EH (cell line): Measurements from ENCODE around the gene HK1.
"Not testable (repeated sequence)": the region's sequence is repeated elsewhere in the genome, so short reads cannot be mapped to it uniquely, and the experiment has no call there.

ENCODE experiments used
- DNase-seq: peaks from one replicate; pipeline ENCODE4 v3.0.0-alpha.2; 2015; ENCODE audit warnings: low read depth

The HK1 gene

GRCh38 chr10:69328380-69328735 is 50.1 kb downstream of the HK1 start:
- DNase-seq = no peak

GRCh38 chr10:69328888-69329287 is 50.6 kb downstream of the HK1 start:
- DNase-seq = peak; percentile 34

GRCh38 chr10:69329721-69330178 is 51.5 kb downstream of the HK1 start:
- DNase-seq = no peak

GRCh38 chr10:69331161-69331560 is 52.9 kb downstream of the HK1 start:
- no peak for DNase-seq

GRCh38 chr10:69332278-69333010 is 54.1 kb downstream of the HK1 start:
- peak; percentile 28 for DNase-seq

- peak; percentile 87 for DNase-seq
These were observed 54.9 kb downstream of the HK1 start for GRCh38 chr10:69333205-69333604.

GRCh38 chr10:69333865-69334301 is 55.6 kb downstream of the HK1 start:
- DNase-seq = not testable (repeated sequence)

DNA sequence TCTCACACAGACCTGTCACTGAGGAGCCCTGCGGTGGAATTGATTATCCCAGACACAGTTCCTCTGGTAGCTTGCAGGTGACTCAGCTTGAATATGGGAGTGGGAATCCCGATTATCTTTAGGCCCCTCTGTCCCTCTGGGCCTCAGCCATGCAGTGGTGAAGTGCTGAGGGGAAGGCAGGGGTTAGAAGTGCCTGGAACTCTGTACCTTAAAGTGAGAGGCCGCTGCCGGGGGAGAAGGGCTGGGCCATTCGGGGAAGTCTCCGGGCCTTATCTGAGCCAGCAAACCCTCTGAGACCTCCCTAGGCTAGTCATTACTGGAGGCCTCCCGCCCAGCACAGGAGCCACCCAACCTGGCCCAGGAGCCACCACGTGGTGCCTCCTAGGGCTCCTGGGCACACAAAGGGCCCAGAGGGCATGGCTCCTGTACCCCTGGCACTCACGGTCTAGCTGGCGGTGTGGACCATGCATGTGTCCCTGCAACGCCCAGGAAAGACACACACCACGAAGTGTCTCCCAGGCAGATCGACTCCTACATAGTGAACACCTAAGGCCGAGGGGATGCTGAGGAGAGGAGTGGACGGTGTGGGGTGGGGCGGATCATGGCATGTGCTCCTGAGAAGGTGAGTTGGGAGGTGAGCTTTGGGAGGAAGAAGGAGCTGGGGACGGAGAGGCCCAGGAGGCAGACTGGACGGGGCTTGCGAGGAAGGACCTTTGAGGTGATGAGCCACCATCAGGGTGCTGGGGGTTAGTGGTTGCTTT is 56.2 kb downstream of the HK1 start:
- DNase-seq = no peak

- no peak for DNase-seq
These were observed 56.8 kb downstream of the HK1 start for GRCh38 chr10:69335063-69335587.

GRCh38 chr10:69335613-69336012 is 57.3 kb downstream of the HK1 start:
- DNase-seq = no peak

- DNase-seq = no peak
These were observed 58.6 kb downstream of the HK1 start for GRCh38 chr10:69336952-69337295.

DNA sequence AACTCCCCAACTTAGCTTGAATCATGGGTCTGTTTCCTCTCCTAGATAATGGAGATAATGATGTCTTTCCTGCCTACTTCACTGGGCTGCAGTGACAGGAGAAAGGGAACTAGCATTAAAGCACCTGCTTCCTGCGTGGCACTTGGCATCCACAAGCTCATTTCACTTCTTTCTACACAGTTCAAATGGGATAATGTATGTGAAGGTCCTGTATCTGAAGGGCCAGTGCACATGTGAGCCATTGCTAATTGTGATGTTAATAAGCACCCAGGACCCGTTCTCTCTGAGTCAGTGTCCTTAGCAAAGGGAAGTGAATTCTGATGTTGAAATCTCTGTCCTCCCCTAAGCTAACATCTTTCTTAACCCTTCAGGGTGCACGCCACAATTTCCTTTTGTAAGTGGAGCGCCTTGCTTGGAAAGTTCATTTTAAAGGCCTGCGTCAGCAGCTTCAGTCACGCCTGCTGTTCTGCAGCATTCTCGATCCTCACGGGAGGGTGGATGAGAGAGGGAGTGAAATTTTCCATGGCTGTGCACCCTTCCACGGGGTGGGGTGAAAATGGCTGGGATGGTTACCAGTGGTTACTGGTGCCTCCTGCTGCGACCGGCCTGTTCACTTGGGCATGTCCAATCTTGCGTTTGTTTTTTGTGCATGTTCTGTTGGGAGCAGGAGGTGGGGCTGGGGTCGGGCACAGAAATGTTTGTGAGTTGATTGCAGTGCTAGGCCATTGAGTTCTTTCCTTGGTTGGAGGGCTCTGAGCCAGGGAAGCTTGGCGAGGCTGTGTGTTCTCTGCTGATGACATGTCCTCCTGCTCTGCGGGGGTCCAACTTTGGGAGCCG is 59.2 kb downstream of the HK1 start:
- peak; percentile 88 for DNase-seq

GRCh38 chr10:69338133-69338456 is 59.8 kb downstream of the HK1 start:
- DNase-seq = no peak

GRCh38 chr10:69338547-69339450 is 60.5 kb downstream of the HK1 start:
- DNase-seq = no peak

- DNase-seq = no peak
These were observed 62.4 kb downstream of the HK1 start for GRCh38 chr10:69340695-69341094.

DNA sequence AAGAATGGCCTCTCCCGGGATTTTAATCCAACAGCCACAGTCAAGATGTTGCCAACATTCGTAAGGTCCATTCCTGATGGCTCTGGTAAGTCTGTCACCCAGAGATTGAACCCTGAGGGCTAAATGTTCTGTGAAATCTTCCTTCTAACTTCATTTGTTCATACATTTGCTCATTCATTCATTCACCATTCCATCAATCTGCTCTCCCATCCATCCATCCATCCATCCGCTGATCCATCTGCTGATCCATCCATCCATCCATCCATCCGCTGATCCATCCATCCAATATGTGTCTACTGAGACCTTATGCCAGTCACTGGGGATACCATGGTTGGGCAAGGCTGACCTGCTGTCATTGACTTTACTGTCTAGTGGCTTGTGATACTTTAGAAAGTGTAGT is 65.6 kb downstream of the HK1 start:
- no peak for DNase-seq

- DNase-seq = no peak
These were observed 66.4 kb downstream of the HK1 start for GRCh38 chr10:69344591-69345252.

GRCh38 chr10:69345402-69345801 is 67.1 kb downstream of the HK1 start:
- no peak for DNase-seq

- peak; percentile 38 for DNase-seq
These were observed 67.7 kb downstream of the HK1 start for GRCh38 chr10:69345890-69346474.

DNA sequence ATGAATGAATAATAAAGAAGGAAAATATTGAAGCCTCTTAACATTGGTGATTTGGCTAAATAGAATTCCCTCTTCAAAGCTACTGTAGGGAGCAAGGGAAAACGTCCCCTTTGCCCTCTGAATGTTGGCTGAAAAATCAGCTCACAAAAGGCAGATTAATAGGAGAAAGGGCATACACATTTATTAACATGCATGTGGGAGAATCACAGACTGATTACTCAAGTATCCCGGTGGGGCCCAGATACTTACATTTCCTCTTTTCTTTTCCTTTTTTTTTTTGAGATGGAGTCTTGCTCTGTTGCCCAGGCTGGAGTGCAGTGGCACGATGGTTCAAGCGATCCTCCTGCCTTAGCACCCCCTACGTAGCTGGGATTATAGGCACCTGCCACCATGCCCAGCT is 68.5 kb downstream of the HK1 start:
- no peak for DNase-seq
